Erythroblast (primary cell): ENCODE results near the gene RPL31.

ENCODE experiments used
- GATA1 ChIP-seq: IDR thresholded peaks from 2 replicates; pipeline ENCODE4 v1.6.1; 2011; ENCODE audit warnings: low read depth, mild to moderate bottlenecking, control low read depth, low read length, moderate library complexity
- POLR2A ChIP-seq: IDR thresholded peaks from 2 replicates; pipeline ENCODE4 v1.6.1; 2011; ENCODE audit warnings: mild to moderate bottlenecking, low read length

DNA sequence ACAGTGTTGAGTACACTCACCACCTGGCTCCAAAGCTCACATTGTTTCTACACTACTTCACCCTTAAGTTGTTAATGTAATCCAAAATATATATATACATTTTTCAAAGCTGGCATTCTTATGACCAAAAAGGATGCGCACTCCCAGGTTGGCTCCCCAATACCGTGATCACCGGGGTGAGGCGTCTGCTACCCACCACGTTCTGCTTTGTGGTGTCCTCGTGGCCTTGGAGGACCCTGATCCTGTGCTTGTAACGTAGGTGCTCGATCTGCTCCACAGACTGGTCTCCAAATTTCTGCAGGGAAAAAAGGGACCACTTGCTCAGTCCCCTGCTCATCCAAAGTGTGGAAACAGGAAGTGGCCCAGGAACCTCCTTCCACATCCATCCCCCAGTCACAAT is 25.8 kb downstream of the RPL31 start:
- TF ChIP-seq POLR2A: no peak
- no peak for TF ChIP-seq GATA1
